Activated naive CD8-positive, alpha-beta T cell treated with anti-CD3 and anti-CD28 coated beads, Interleukin-2, amount 50 U/mL, for 16 hours (primary cell): ENCODE data around the gene PRKCE.

ENCODE experiments used
- DNase-seq: peaks from one replicate; pipeline ENCODE4 v3.0.0-alpha.2; 2020; ENCODE audit warnings: low read depth, low spot score

PRKCE gene

GRCh38 chr2:45631955-45632354 is 19.5 kb upstream of the PRKCE start:
- no peak for DNase-seq

DNA sequence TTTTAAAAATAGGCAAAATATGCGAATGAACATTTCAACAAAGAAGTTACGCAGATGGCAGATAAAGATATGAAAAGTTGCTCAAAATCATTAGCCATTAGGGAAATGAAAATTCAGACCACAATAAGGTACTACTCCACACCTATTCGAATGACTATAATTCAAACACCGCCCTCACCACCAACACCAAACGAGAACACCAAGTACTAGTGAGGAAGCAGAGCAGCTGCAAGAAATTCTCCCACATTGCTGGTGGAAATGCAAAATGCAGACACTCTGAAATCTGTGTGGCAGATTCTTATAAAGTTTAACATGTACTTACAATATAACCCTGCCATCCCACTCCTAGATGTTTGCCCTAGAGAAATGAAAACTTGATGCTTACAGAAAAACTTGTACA is 17.3 kb upstream of the PRKCE start:
- DNase-seq, result no peak

GRCh38 chr2:45636008-45636407 is 15.5 kb upstream of the PRKCE start:
- DNase-seq, result no peak

- DNase-seq, result no peak
These were observed 14.0 kb upstream of the PRKCE start for GRCh38 chr2:45637440-45637839.

- no peak for DNase-seq
These were observed 10.9 kb upstream of the PRKCE start for GRCh38 chr2:45640576-45640975.

DNA sequence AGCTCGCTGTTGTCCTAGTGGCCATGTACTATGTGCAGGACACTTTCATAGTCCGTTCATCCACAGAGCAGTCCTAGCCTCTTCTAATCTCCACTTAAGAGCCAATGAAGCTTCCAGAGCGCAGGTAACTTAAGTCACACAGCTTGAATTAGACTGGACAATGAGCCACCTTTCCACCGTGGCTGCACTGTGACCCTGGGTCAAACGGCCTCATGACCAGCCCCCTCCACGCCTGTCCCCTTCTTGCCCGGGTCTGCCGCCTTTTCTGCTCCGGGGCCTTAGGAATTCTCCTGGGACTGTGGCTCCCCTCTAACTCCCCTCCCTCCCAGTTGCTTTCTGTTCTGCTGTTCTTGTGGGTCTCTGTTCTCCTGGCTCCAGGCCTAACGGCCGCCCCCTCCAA is 8.4 kb upstream of the PRKCE start:
- DNase-seq, result no peak

- DNase-seq, result peak; percentile 38
These were observed 7.6 kb upstream of the PRKCE start for GRCh38 chr2:45643543-45644542.

DNA sequence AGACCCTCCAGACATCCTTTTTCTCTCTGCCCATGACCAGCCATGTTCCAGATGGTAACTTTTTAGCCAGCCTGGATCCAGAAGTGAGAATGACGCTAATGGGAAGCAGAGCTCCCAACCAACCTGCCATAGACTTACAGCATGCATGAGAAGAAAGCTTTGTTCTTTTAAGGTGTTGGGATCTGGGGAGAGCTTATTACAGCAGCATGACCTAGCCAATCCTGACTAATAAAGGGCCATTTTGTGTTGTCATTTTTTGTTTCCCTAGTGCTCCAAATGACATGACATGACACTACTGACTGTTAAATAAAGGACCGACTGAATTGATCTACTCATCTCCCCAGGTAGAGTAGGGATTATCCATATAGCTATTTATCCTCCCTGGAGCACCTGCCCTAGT is 5.2 kb upstream of the PRKCE start:
- no peak for DNase-seq

DNA sequence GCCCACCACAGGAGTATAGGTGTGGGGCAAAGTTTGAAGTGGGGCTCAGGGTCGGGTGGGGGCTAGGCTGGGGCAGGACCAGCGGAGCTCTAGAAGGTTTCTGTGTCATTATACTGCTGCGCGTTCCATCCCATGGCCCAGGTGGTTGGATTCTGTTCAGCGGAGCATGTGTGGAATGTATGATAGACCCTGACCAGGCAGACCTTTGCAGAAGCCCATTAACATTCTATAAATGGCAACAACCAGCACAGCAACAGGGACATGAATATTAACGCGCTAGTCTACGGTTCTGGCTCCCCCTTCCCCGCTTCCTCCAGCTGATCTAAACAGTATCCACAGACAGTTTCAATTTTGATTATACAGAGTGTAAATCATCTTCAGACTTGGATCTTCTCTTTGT is 4.1 kb upstream of the PRKCE start:
- no peak for DNase-seq

- DNase-seq, result no peak
These were observed 3.4 kb upstream of the PRKCE start for GRCh38 chr2:45647986-45648520.

GRCh38 chr2:45648636-45649035 is 2.8 kb upstream of the PRKCE start:
- no peak for DNase-seq

DNA sequence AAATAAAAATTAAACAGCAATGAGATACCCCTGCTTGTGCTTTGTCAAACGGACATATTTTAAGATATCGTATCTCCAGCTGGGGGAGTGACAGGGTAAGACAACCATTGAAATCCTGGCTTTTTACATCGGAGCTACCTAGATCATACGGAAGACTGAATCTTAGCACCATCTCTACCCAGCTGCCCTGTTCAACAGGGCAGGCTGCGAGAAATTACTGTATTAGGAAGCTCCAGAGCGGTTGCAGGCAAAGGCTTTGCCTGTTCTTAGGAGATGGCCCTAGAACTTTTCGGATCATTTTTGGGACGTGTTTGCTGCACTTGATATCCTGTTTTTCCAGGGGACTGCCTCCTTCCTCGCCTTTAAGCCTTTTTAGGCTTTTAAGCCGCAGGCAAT is 2.0 kb upstream of the PRKCE start:
- no peak for DNase-seq

- DNase-seq, result peak; percentile 5
These were observed 1.3 kb upstream of the PRKCE start for GRCh38 chr2:45649858-45650811.

GRCh38 chr2:45650851-45651414 is 542 bp upstream of the PRKCE start:
- peak; percentile 76 for DNase-seq

DNA sequence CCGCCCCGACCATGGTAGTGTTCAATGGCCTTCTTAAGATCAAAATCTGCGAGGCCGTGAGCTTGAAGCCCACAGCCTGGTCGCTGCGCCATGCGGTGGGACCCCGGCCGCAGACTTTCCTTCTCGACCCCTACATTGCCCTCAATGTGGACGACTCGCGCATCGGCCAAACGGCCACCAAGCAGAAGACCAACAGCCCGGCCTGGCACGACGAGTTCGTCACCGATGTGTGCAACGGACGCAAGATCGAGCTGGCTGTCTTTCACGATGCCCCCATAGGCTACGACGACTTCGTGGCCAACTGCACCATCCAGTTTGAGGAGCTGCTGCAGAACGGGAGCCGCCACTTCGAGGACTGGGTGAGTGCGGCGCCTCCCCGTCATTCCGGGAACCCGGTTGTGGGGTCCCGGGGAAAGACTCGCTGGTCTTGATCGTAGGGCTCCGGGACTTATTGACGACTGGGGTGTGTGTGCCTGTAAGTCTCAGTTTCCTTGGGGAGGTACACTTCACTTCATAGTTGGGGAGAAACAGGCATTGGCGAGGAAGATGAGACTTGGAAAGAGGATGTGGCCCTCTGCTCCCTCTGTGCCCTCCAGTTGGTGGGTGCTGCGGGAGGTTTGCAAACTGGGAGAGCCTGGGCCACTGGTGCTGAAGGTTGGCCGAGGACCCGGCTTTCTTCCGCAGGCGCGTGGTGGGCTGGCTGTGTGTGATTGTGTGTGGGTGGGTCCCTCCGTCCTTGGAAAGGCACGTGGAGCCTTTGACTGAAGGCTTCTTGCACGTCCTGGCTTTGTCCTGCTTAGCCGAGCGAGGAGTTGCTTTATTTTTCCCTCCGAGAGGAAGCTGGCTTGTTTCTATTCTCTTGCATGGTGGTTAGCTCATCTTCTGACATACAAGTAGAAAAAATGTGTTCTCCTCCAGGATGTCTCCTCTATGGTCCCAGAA is 886 bp downstream of the PRKCE start:
- DNase-seq, result no peak

- DNase-seq, result no peak
These were observed 1.8 kb downstream of the PRKCE start for GRCh38 chr2:45653122-45653913.

GRCh38 chr2:45654250-45654649 is 2.8 kb downstream of the PRKCE start:
- no peak for DNase-seq

DNA sequence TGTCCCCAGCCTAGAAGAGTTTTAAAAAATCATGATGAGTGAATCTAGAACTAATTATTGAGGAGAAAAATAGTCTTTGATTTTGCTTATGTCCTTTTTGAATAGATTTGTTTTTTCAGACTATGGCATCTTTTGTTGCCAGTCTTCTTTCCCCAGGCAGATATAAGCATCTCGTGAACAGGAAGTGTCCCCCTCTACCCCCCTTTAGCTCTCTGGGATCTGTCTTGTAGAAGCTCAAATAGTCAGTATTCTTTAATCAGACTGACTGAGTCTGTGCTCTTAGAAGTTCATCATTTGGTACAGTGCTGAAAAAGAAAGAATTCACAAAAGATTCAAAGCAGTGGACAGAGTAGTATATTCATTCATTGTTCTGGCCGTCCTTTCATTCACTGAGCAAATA is 10.4 kb downstream of the PRKCE start:
- no peak for DNase-seq

- no peak for DNase-seq
These were observed 13.3 kb downstream of the PRKCE start for GRCh38 chr2:45664635-45665261.
